Sigmoid colon (tissue), 7 donors: ENCODE data around the gene SET. TPM values are rescaled to one million over a fixed set of nuclear protein-coding genes. Genes with fewer than 3 reads are reported as not detected.
"Not testable (repeated sequence)": the region's sequence is repeated elsewhere in the genome, so short reads cannot be mapped to it uniquely, and the experiment has no call there.

ENCODE experiments used
- DNase-seq: peaks from one replicate; pipeline ENCODE4 v3.0.0-alpha.2; 2019
- H3K27ac ChIP-seq, 4 donors: fragments of 200-600 bp; sonication (generic); one replicate each; pipeline ENCODE4 v1.5.1; 2016 to 2019; ENCODE audit warnings: mild to moderate bottlenecking in 1 of 4
- H3K27me3 ChIP-seq, 3 donors: fragments of 200-600 bp; sonication (generic); one replicate each; pipeline ENCODE4 v1.5.1; 2019; ENCODE audit warnings: mild to moderate bottlenecking in 1 of 3
- H3K36me3 ChIP-seq, 4 donors: fragments of 200-600 bp; sonication (generic); one replicate each; pipeline ENCODE4 v1.5.1; 2016 to 2019
- H3K4me1 ChIP-seq, 4 donors: fragments of 200-600 bp; sonication (generic); one replicate each; pipeline ENCODE4 v1.5.1; 2017 to 2019
- H3K4me3 ChIP-seq, 4 donors: fragments of 200-600 bp; sonication (generic); one replicate each; pipeline ENCODE4 v1.5.1; 2017 to 2019; ENCODE audit warnings: mild to moderate bottlenecking in 2 of 4, moderate library complexity in 1 of 4
- H3K9me3 ChIP-seq, 4 donors: fragments of 200-600 bp in 3 of 4; sonication (generic) in 3 of 4; one replicate each; pipeline versions ENCODE4 v1.5.1 to v1.6.1; 2013 to 2019
- EP300 ChIP-seq, 4 donors: sonication (generic); formaldehyde crosslinking; IDR thresholded peaks; one replicate each; pipeline ENCODE4 v1.6.1; 2017; ENCODE audit warnings: antibody characterized with exemption in 4 of 4
- POLR2A ChIP-seq, 2 donors: fragments of 450-650 bp; IDR thresholded peaks; one replicate each; pipeline ENCODE4 v1.6.1; 2016; ENCODE audit warnings: antibody characterized with exemption in 2 of 2, mild to moderate bottlenecking in 2 of 2, moderate library complexity in 2 of 2
- POLR2AphosphoS5 ChIP-seq, 4 donors: sonication (generic); formaldehyde crosslinking; IDR thresholded peaks; one replicate each; pipeline ENCODE4 v1.6.1; 2017; ENCODE audit warnings: antibody characterized with exemption in 4 of 4
- WGBS, 2 donors: extraction: QIAGEN DNeasy Blood & Tissue Kit; methylation state at CpG; one replicate each; pipeline ENCODE4 v1.1.7; 2013; 5-methylcytosine and 5-hydroxymethylcytosine counted together
- intact Hi-C: fragments of 100-400 bp; cut with DNase I; formaldehyde crosslinking; loops from one replicate; pipeline ENCODE4 v1.15.1; 2023
- polyA plus RNA-seq, 3 donors: library from polyadenylated mRNA; stranded (reverse); fragments of 200-250 nt; gene quantifications; one replicate each; pipeline ENCODE4 v1.2.3, GENCODE V29; 2013
- total RNA-seq, 4 donors: library from RNA; depleted of rRNA; stranded (reverse); fragments of >200 nt; gene quantifications; one replicate each; pipeline ENCODE4 v1.1.0, GENCODE V29; 2016
- TF ChIP-seq, protein P1 (sequence below), 4 experiments: fragments of 450-650 bp in 3 of 4; fragments of 200-600 bp in 1 of 4; IDR thresholded peaks; one replicate each; pipeline ENCODE4 v1.5.1; 2016 to 2019; ENCODE audit warnings: antibody characterized with exemption in 4 of 4, mild to moderate bottlenecking in 3 of 4, moderate library complexity in 2 of 4
- donor health status: healthy with polysubstance abuse.
- donor health status: Bipolar disorder and iron deficiency.
- donor health status: healthy.

Gene SET, protein sequence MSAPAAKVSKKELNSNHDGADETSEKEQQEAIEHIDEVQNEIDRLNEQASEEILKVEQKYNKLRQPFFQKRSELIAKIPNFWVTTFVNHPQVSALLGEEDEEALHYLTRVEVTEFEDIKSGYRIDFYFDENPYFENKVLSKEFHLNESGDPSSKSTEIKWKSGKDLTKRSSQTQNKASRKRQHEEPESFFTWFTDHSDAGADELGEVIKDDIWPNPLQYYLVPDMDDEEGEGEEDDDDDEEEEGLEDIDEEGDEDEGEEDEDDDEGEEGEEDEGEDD
- total RNA-seq = 100 to 1,000 TPM; 182 to 195 (median 187) TPM
- polyA plus RNA-seq = 100 to 1,000 TPM in 2 of 3 donors, 10 to 100 TPM in 1; 77.2 to 172 (median 114) TPM

DNA sequence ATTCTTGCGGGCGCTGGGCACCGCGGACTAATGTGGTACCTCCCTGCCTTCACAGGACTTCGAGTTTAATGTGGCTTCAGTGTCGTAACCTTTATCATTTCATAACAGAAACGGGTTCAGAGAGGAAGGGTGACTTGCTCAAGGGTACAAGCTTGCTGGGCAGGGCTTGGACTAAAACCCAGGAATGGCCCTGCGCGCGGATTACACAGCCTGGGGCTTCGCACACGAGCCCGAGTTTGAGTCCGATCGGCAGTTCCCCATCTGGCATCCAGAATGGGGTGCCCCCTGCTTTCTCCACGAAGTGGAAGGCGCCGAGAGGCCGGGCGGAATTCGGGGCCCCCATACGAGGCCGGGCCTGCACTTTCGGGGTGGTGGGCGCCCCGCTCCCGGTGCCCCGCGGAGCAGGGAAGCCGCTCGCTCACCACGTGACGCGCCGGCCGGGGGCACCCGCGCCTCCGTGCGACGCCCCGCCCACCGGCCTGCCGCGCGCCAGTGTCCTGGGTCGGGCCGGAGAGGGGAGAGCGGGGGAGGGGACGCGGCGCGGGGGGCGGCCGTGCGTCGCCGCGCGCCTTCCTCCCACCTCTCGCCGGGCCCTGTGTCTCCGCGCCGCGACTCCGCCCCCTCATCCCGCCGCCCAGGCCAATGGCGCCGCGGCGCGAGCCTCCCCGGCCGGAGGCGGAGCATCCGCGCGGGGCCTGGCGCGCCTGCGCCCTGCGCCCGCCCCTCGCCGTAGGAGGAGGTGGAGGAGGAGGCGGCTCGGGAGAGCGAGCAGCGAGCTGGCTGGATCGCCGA, at the start of gene SET:
Gene SET, plus strand, starts transcription at position 722 of the 792 bp plus-strand sequence. CDS start 361 bp downstream, outside the sequence.
- Histone ChIP-seq H3K27ac (peak within 1 kb of the TSS; percentile 95 to 100 (median 98)), H3K9me3 (no peaks in the 10 kb centered on the region), H3K4me3 (peak within 1 kb of the TSS; percentile 78 to 98 (median 94)), H3K27me3 (no peaks in the 10 kb centered on the region), H3K36me3 (peaks cover 11 to 27% (median 15%) of the 10 kb centered on the region in 4 donors), H3K4me1 (peaks cover 0 to 40% (median 35%) of the 10 kb centered on the region in 4 donors)
- TF ChIP-seq EP300 (IDR thresholded peaks at IDR 0.05) (no peak), POLR2AphosphoS5 (IDR thresholded peaks at IDR 0.05) (peak; percentile 95 to 98 (median 96))
- peak; percentile 97 for DNase-seq
- WGBS, 2 donors = 3% methylated on average over 93 of the region's 93 CpGs
- intact Hi-C loops = loop anchor here (2.0 to 5.0 kb wide), 2 partner anchors 32 to 136 kb away; partner anchors contain the start of genes DYNC2I2 and SPTAN1

DNA sequence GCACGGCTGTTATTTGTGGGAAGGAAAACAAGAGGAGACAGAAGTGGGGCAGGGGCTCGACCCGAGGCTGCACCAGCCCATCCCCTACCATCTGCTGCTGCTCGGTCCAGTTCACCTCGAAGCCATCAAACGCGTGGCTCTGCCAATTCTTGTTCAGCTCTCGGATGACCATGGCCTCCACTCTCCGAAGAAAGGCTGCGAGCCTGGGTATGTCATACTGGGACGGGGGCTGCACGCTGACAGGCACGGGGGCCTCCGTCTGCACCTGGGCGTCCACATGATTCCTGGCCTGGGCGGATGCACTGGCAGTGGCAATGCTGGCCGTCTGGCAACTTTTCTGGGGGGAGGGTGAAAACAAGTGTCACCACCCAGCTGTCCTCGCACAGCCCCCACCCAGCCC, 48.4 kb upstream of the SET start:
- Histone ChIP-seq H3K4me1 (peaks cover 0 to 11% (median 10%) of the 10 kb centered on the region in 4 donors), H3K4me3 (no peak overlapping the region), H3K27me3 (no peaks in the 10 kb centered on the region), H3K9me3 (no peaks in the 10 kb centered on the region), H3K36me3 (peaks cover 0 to 19% (median 2%) of the 10 kb centered on the region in 4 donors), H3K27ac (no peak overlapping the region)
- no peak for TF ChIP-seq POLR2AphosphoS5 (IDR thresholded peaks at IDR 0.05)
- no peak for TF ChIP-seq POLR2A (IDR thresholded peaks at IDR 0.05)
- TF ChIP-seq EP300 (IDR thresholded peaks at IDR 0.05) = no peak
- TF ChIP-seq, protein P1, sequence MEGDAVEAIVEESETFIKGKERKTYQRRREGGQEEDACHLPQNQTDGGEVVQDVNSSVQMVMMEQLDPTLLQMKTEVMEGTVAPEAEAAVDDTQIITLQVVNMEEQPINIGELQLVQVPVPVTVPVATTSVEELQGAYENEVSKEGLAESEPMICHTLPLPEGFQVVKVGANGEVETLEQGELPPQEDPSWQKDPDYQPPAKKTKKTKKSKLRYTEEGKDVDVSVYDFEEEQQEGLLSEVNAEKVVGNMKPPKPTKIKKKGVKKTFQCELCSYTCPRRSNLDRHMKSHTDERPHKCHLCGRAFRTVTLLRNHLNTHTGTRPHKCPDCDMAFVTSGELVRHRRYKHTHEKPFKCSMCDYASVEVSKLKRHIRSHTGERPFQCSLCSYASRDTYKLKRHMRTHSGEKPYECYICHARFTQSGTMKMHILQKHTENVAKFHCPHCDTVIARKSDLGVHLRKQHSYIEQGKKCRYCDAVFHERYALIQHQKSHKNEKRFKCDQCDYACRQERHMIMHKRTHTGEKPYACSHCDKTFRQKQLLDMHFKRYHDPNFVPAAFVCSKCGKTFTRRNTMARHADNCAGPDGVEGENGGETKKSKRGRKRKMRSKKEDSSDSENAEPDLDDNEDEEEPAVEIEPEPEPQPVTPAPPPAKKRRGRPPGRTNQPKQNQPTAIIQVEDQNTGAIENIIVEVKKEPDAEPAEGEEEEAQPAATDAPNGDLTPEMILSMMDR (IDR thresholded peaks at IDR 0.05) = no peak
- 94 to 96% methylated on average over 18 of the region's 18 CpGs for WGBS, 2 donors
- intact Hi-C loops = no loop called here
- DNase-seq = no peak

DNA sequence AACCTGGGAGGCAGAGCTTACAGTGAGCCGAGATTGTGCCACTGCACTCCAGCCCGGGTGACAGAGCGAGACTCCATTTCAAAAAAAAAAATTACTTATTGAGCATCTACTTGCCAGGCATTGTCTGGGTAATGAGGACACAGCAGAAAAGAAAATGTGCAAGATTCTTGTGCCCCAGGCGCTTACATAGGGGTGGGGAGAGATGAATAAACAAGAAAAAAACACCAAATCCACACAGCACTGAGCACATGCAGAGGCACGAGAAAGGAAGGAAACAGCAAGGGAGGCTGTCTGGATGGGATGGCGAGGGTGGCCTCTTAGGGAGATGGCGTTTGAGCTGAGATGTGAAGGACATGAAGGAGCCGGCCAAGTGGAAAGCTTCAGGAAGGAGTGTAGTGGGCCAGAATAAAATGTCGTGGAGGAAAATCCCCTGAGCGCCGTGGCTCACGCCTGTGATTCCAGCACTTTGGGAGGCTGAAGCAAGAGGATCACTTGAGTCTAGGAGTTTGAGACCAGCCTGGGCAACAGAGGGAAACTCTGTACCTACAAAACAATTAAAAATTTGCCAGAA, 46.3 kb upstream of the SET start:
- Histone ChIP-seq H3K27ac (no peak overlapping the region), H3K27me3 (no peaks in the 10 kb centered on the region), H3K4me1 (no peaks in the 10 kb centered on the region), H3K36me3 (peaks cover 0 to 19% (median 2%) of the 10 kb centered on the region in 4 donors), H3K4me3 (no peak overlapping the region), H3K9me3 (no peaks in the 10 kb centered on the region)
- TF ChIP-seq, protein P1 (IDR thresholded peaks at IDR 0.05) = no peak
- TF ChIP-seq EP300 (IDR thresholded peaks at IDR 0.05) (no peak), POLR2AphosphoS5 (IDR thresholded peaks at IDR 0.05) (no peak), POLR2A (IDR thresholded peaks at IDR 0.05) (no peak)
- no peak for DNase-seq
- intact Hi-C loops = no loop called here
- WGBS, 2 donors = 83 to 92% methylated on average over 12 of the region's 12 CpGs

DNA sequence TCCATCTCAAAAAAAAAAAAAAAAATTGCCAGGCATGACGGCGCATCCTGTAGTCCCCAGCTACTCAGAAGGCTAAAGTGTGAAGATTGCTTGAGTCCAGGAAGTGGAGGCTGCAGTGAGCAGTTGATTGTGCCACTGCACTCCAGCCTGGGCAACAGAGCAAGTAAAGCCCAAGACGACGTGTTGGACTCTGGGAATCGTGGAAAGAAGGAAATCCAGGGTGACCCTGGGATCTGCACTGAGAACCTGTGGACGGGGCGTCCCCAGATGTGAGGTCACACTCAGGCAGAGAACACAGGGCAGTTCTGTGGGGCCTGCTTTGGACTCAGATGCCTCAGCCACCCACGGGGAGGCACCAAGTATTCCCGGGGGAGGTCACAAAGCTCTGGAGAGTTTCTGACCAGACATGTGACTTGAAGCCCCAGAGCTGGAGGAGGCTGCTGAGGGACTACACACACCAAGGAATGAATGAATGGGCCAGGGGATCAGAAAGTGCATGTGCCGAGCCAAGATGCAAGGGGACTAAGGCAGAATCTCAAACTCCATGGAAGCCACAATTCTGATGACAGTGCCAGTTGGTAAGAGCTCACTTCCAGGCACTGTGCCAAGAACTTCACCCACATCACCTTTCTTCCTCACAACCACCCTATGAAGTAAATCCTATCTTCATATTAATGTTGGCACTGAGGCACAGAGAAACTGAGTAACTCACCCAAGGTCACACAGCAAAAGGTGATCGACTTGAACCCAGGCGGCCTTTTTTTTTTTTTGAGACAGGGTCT, 45.3 kb upstream of the SET start:
- Histone ChIP-seq H3K27ac (no peak overlapping the region), H3K4me1 (no peaks in the 10 kb centered on the region), H3K9me3 (no peaks in the 10 kb centered on the region), H3K27me3 (no peaks in the 10 kb centered on the region), H3K4me3 (no peak overlapping the region), H3K36me3 (peaks cover 0 to 14% (median 2%) of the 10 kb centered on the region in 4 donors)
- DNase-seq = no peak
- 77 to 85% methylated on average over 12 of the region's 12 CpGs for WGBS, 2 donors
- intact Hi-C loops = no loop called here
- no peak for TF ChIP-seq POLR2A (IDR thresholded peaks at IDR 0.05)
- no peak for TF ChIP-seq EP300 (IDR thresholded peaks at IDR 0.05)
- no peak for TF ChIP-seq POLR2AphosphoS5 (IDR thresholded peaks at IDR 0.05)
- TF ChIP-seq, protein P1 (IDR thresholded peaks at IDR 0.05) = no peak

DNA sequence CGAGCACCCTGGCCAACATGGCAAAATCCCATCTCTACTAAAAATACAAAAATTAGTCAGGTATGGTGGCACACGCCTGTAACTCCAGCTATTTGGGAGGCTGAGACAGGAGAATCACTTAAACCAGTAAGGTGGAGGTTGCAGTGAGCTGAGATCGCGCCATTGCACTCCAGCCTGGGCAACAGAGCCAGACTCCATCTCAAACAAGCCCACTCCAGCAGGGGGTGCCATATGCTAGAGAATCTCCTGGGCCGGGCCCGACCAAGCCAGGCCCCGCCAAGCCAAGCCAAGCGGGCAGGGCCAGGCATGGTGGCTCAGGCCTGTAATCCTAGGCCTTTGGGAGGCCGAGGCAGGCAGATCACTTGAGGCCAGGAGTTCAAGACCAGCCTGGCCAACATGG, 40.8 kb upstream of the SET start:
- H3K4me3 ChIP-seq, H3K4me1 ChIP-seq, H3K36me3 ChIP-seq, intact Hi-C loops, H3K27ac ChIP-seq, DNase-seq, H3K9me3 ChIP-seq, H3K27me3 ChIP-seq: not testable (repeated sequence)
- 94% methylated on average over 9 of the region's 9 CpGs for WGBS, 2 donors
